Neural cell (in vitro differentiated cells): ENCODE measurements around the gene RIPOR1.

ENCODE experiments used
- CTCF ChIP-seq: fragments of 450-650 bp; IDR thresholded peaks from 2 replicates; pipeline ENCODE4 v1.5.1; 2014; ENCODE audit warnings: antibody characterized with exemption, mild to moderate bottlenecking, moderate library complexity; ENCODE audit not compliant: poor library complexity, severe bottlenecking
- EP300 ChIP-seq: fragments of 450-650 bp; conservative IDR thresholded peaks from 2 replicates; pipeline ENCODE4 v1.6.1; 2014; ENCODE audit warnings: antibody characterized with exemption, mild to moderate bottlenecking, moderate library complexity; ENCODE audit not compliant: poor library complexity, severe bottlenecking
- EZH2 ChIP-seq: fragments of 200-600, 300-800 bp; shearing (Covaris generic), sonication (generic); IDR thresholded peaks from 2 replicates; pipeline ENCODE4 v1.6.1; 2014; ENCODE audit warnings: antibody characterized with exemption, low read length, borderline replicate concordance, mild to moderate bottlenecking; ENCODE audit not compliant: insufficient read depth, poor library complexity, severe bottlenecking
- MXI1 ChIP-seq: fragments of 450-650 bp; conservative IDR thresholded peaks from 2 replicates; pipeline ENCODE4 v1.6.1; 2014; ENCODE audit warnings: antibody characterized with exemption, mild to moderate bottlenecking; ENCODE audit not compliant: poor library complexity, severe bottlenecking
- POLR2AphosphoS5 ChIP-seq: IDR thresholded peaks from 2 replicates; pipeline ENCODE4 v1.6.1; 2012
- RAD21 ChIP-seq: fragments of 450-650 bp; conservative IDR thresholded peaks from 2 replicates; pipeline ENCODE4 v1.6.1; 2014; ENCODE audit warnings: antibody characterized with exemption, mild to moderate bottlenecking, moderate library complexity
- REST ChIP-seq: IDR thresholded peaks from 2 replicates; pipeline ENCODE4 v1.6.1; 2012; ENCODE audit warnings: borderline replicate concordance
- SMC3 ChIP-seq: fragments of 450-650 bp; conservative IDR thresholded peaks from 2 replicates; pipeline ENCODE4 v1.6.1; 2014; ENCODE audit warnings: antibody characterized with exemption, mild to moderate bottlenecking, moderate library complexity; ENCODE audit not compliant: poor library complexity
- TAF1 ChIP-seq: IDR thresholded peaks from 2 replicates; pipeline ENCODE4 v1.6.1; 2012; ENCODE audit warnings: low read depth

- TF ChIP-seq CTCF (no peak), RAD21 (no peak), POLR2AphosphoS5 (no peak), EZH2 (no peak), MXI1 (no peak), TAF1 (no peak), EP300 (no peak), REST (no peak), SMC3 (no peak)
Measured at GRCh38 chr16:67534431-67534830, 5.8 kb downstream of the RIPOR1 start.
